Activated gamma-delta T cell (primary cell): ENCODE measurements around the gene PPP1R12A.

Experiments
- DNase-seq: peaks from one replicate; lab custom pipeline; 2025; lab: John Stamatoyannopoulos, UW

Gene PPP1R12A

GRCh38 chr12:79766705-79767464 lies 168.0 kb downstream of the PPP1R12A start:
- DNase-seq: no peak

GRCh38 chr12:79765157-79765556 lies 169.7 kb downstream of the PPP1R12A start:
- no peak for DNase-seq

- no peak for DNase-seq
Measured at GRCh38 chr12:79764641-79765040, 170.3 kb downstream of the PPP1R12A start.

GRCh38 chr12:79763766-79764452 lies 171.0 kb downstream of the PPP1R12A start:
- no peak for DNase-seq

- DNase-seq: no peak
Measured at GRCh38 chr12:79761341-79761740, 173.6 kb downstream of the PPP1R12A start.

GRCh38 chr12:79747274-79747673 lies 187.6 kb downstream of the PPP1R12A start:
- DNase-seq: no peak

- no peak for DNase-seq
Measured at GRCh38 chr12:79737875-79738718, 196.8 kb downstream of the PPP1R12A start.

GRCh38 chr12:79732638-79733037 lies 202.3 kb downstream of the PPP1R12A start:
- no peak for DNase-seq

GRCh38 chr12:79725987-79726386 lies 208.9 kb downstream of the PPP1R12A start:
- DNase-seq: no peak
